AG10803 (cell line): ENCODE measurements around the gene GIN1.
"Not testable (repeated sequence)": the region's sequence is repeated elsewhere in the genome, so short reads cannot be mapped to it uniquely, and the experiment has no call there.

Experiments
- DNase-seq: peaks from one replicate; pipeline ENCODE4 v3.0.0; 2010; ENCODE audit warnings: low read depth
- H3K4me3 ChIP-seq: 2 replicates; pipeline ENCODE4 v1.5.1; 2011; ENCODE audit warnings: mild to moderate bottlenecking, low read length, control low read depth
- CTCF ChIP-seq: conservative IDR thresholded peaks from 2 replicates; pipeline ENCODE4 v1.5.1; 2011; ENCODE audit warnings: mild to moderate bottlenecking, low read length, control low read depth, inconsistent platforms

The GIN1 gene

GRCh38 chr5:103119765-103120606, at the start of gene GIN1, which contains the start of gene PPIP5K2:
Gene GIN1 (minus strand): TSS chr5:103120138. CDS start chr5:103108707, 11,431 bp downstream.
Gene PPIP5K2 (plus strand): TSS chr5:103120301. CDS start chr5:103129590, 9,289 bp downstream.
- TF ChIP-seq CTCF = no peak
- DNase-seq = peak; percentile 97
- H3K4me3 ChIP-seq = peak within 1 kb of the TSS; percentile 95

- no peak for TF ChIP-seq CTCF
- DNase-seq = no peak
- H3K4me3 ChIP-seq = no peak overlapping the region
These were observed 46.8 kb upstream of the GIN1 start for GRCh38 chr5:103166706-103167105.

- H3K4me3 ChIP-seq = no peak overlapping the region
- no peak for TF ChIP-seq CTCF
- DNase-seq = no peak
These were observed 31.2 kb upstream of the GIN1 start for GRCh38 chr5:103151156-103151555.

- no peak overlapping the region for H3K4me3 ChIP-seq
- no peak for DNase-seq
- no peak for TF ChIP-seq CTCF
These were observed 28.3 kb upstream of the GIN1 start for GRCh38 chr5:103148213-103148612.

- DNase-seq = no peak
- TF ChIP-seq CTCF = no peak
- H3K4me3 ChIP-seq = no peak overlapping the region
These were observed 25.3 kb upstream of the GIN1 start for GRCh38 chr5:103145196-103145595.

GRCh38 chr5:103142132-103142531, 22.2 kb upstream of the GIN1 start:
- DNase-seq, H3K4me3 ChIP-seq: not testable (repeated sequence)

GRCh38 chr5:103139264-103139865, 19.4 kb upstream of the GIN1 start:
- H3K4me3 ChIP-seq = no peak overlapping the region
- TF ChIP-seq CTCF = peak; percentile 97
- DNase-seq = peak; percentile 74
